Activated T-helper 2 cell treated with anti-CD3 and anti-CD28 coated beads, Interferon-gamma antibody, Interleukin-2, Interleukin-4, amounts not matched to agents 10 μg/mL and 5 μg/mL and 100 μg/mL, durations not matched to agents 14 hours and 24 hours and 36 hours (primary cell): ENCODE data around the gene SIDT2. TPM values are rescaled to one million over a fixed set of nuclear protein-coding genes. Genes with fewer than 3 reads are reported as not detected.
A peak's percentile ranks its signal among the peaks of the same experiment; 100 is the strongest.

Experiments
- DNase-seq: peaks from one replicate; pipeline ENCODE4 v3.0.0; 2021; ENCODE audit warnings: low spot score
- H3K27ac Mint-ChIP-seq: one replicate; pipeline ENCODE4 v1.8.0; 2021; ENCODE audit warnings: mixed read lengths
- H3K27me3 Mint-ChIP-seq: one replicate; pipeline ENCODE4 v1.8.0; 2021; ENCODE audit warnings: low read depth, mixed read lengths
- H3K36me3 Mint-ChIP-seq: one replicate; pipeline ENCODE4 v1.8.0; 2021; ENCODE audit warnings: low read depth, mixed read lengths
- H3K4me1 Mint-ChIP-seq: one replicate; pipeline ENCODE4 v1.8.0; 2021; ENCODE audit warnings: low read depth, mixed read lengths
- H3K4me3 Mint-ChIP-seq: one replicate; pipeline ENCODE4 v1.8.0; 2021; ENCODE audit warnings: low read depth, mild to moderate bottlenecking, moderate library complexity, mixed read lengths
- H3K9me3 Mint-ChIP-seq: one replicate; pipeline ENCODE4 v1.8.0; 2021; ENCODE audit warnings: mixed read lengths
- intact Hi-C: fragments of 100-400 bp; cut with micrococcal nuclease; formaldehyde crosslinking; loops from one replicate; pipeline ENCODE4 v1.15.1; 2023
- total RNA-seq: library from RNA; stranded (reverse); gene quantifications from 2 replicates; pipeline ENCODE4 v1.2.3, GENCODE V29; 2022

Gene SIDT2
- total RNA-seq, 1 donor from 2014 or later = 26.1 TPM

DNA sequence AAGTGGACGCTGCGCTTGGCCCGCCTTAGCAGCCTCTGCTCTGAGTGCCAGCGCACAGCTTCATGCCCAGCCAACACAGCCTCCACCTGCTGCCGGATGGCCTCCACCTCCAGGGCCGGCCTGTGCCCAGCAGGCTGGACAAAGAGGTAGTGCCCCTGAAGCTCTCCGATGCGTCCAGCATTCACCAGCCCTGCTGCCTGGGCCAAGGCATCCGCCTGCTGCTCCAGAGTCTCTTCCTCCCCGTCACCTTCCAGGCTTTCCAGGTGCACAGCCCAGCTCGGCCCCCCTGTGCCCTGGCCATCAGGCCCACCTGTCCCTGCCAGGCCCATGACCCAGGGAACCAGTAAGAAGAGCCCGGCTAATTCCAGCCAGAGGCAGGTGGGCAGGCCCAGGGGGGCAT is 50.9 kb downstream of the SIDT2 start:
- Mint-ChIP-seq H3K27ac (peak overlapping the region; percentile 97), H3K36me3 (peaks cover 55% of the 10 kb centered on the region), H3K27me3 (no peaks in the 10 kb centered on the region), H3K4me3 (peak overlapping the region; percentile 95), H3K4me1 (peaks cover 40% of the 10 kb centered on the region), H3K9me3 (no peaks in the 10 kb centered on the region)
- no peak for DNase-seq
- intact Hi-C loops = no loop called here

DNA sequence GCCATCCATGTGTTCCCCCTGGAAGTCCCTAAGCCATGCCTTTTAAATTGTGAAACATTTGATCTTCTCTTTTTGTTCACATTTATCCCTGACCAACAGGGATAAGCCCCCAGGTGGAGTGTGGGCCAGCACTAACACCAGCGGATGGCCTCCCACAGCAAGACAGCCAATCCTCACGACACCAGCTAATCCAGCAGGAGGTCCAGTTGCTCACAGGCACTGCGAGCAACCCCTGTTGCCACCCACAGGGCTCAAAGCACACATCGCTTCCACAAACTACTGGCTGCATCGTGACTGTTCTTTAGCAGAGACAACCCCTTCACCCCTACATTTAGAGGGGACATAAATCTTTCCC is 51.4 kb downstream of the SIDT2 start:
- Mint-ChIP-seq H3K36me3 (peaks cover 50% of the 10 kb centered on the region), H3K27me3 (no peaks in the 10 kb centered on the region)

DNA sequence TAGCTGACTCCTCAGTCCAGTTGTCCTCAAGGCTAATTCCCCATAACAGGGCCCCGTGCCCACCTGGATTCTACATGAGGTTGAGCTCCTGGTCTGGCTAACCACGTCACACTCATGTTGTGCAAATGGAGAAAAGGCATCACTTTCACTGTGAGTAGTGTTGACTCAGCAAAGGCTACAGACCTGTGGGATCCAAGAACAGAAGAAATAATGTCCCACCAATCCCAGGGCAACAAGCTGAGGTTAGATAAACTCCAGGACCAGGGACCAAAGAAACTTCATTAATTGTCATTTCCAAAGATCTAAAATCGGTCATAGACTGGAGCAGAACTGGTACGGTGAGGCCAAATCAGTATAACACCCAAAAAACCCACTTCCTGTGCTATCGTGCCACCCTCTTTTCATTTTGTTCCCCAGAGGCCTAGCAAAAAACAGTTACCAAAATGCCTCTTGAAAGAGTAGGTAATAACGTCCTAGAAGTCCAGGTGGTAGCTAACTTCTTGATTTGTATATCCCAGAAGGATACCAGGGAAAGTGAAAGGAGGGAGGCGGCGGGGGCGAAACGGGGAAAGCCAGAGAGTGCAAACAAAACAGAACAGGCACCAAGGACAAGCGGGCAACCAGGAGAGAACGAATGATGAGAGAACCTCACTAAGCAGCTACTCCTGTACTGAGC is 51.9 kb downstream of the SIDT2 start:
- Mint-ChIP-seq H3K27me3 (no peaks in the 10 kb centered on the region), H3K27ac (peak overlapping the region; percentile 97), H3K9me3 (no peaks in the 10 kb centered on the region), H3K4me3 (peak overlapping the region; percentile 95), H3K36me3 (peaks cover 45% of the 10 kb centered on the region), H3K4me1 (peaks cover 40% of the 10 kb centered on the region)
- intact Hi-C loops = loop anchor here (1.0 to 5.0 kb wide), 5 partner anchors 49 to 587 kb away; partner anchors contain the start of genes CEP164 and ZPR1
- DNase-seq = peak; percentile 48

More for the DNA sequence above, 51.4 kb downstream of the SIDT2 start:
- Mint-ChIP-seq H3K9me3 (no peaks in the 10 kb centered on the region), H3K27ac (peak overlapping the region; percentile 97), H3K4me1 (peaks cover 40% of the 10 kb centered on the region), H3K4me3 (peak overlapping the region; percentile 95)
- intact Hi-C loops = loop anchor here (1.0 to 5.0 kb wide), 5 partner anchors 49 to 587 kb away; partner anchors contain the start of genes CEP164 and ZPR1
- DNase-seq = no peak

DNA sequence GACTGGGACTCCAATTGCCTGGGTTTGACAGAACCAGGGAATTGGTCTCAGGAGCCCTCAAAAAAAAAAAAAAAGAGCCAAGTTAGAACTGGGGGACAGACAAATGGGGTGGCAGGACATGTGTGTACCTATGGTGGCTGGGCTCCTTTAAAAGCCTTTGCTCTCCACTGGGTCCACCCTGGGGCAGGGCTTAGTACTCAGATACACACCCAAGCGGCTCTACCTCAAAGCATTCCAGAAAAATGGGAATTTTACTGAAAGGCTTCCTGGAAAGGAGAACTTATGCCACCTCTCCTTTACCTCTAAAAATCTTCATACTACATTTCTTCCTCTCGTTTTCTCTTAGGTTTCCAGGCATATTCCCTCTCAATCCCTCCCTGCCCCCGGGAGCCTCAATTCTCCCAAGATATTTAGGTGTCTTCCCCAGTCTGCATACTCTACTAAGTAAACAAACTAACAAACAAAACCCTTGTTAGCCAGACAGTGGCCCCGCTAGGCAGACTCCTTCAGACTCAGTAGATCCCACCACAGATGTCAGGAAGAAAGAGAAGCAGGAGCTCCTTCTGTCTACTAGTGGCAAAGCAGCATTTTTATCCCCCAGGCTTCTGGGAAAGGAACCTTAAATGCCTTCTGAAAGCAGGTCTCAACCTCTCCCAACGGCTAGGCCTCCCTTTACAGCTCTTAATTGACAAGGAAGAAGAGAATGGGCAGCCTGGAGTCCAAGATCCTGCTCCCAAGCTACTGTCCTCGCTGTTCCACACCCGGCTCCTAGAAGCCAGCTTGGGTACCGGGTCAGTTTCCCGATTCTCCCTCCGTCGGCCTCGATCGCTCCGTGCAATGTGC is 52.7 kb downstream of the SIDT2 start:
- peak overlapping the region; percentile 97 for H3K27ac Mint-ChIP-seq
- peaks cover 40% of the 10 kb centered on the region for H3K36me3 Mint-ChIP-seq
- DNase-seq = no peak
- H3K4me1 Mint-ChIP-seq = peaks cover 40% of the 10 kb centered on the region
- H3K27me3 Mint-ChIP-seq = no peaks in the 10 kb centered on the region
- no peaks in the 10 kb centered on the region for H3K9me3 Mint-ChIP-seq
- intact Hi-C loops = loop anchor here (1.0 to 5.0 kb wide), 5 partner anchors 50 to 586 kb away; partner anchors contain the start of genes CEP164 and ZPR1
- H3K4me3 Mint-ChIP-seq = peak overlapping the region; percentile 95

DNA sequence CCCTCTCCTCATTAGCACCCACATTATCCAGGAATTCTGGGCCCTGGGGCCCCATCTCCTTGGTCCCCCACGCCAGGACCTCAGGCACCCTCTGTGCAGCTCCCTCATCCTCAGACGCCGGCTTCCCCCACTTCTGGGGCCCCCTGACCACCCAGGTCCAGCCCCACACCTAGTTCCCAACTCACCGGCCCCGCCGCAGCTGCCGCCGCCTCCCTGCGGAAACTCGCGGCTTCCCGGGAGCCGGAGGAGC is 53.2 kb downstream of the SIDT2 start, which contains the start of gene PCSK7:
TSS of gene PCSK7 (minus strand) at position 232 of the 250 bp plus-strand sequence. CDS start 2,229 bp downstream, outside the sequence.
- Mint-ChIP-seq H3K27ac (peak within 1 kb of the TSS; percentile 100), H3K4me1 (peaks cover 35% of the 10 kb centered on the region), H3K9me3 (no peaks in the 10 kb centered on the region), H3K36me3 (peaks cover 39% of the 10 kb centered on the region), H3K4me3 (peak within 1 kb of the TSS; percentile 98), H3K27me3 (no peaks in the 10 kb centered on the region)
- DNase-seq = no peak
- intact Hi-C loops = loop anchor here (2.0 to 5.0 kb wide), 5 partner anchors 95 to 586 kb away; partner anchors contain the start of genes BUD13, CEP164 and ZPR1

DNA sequence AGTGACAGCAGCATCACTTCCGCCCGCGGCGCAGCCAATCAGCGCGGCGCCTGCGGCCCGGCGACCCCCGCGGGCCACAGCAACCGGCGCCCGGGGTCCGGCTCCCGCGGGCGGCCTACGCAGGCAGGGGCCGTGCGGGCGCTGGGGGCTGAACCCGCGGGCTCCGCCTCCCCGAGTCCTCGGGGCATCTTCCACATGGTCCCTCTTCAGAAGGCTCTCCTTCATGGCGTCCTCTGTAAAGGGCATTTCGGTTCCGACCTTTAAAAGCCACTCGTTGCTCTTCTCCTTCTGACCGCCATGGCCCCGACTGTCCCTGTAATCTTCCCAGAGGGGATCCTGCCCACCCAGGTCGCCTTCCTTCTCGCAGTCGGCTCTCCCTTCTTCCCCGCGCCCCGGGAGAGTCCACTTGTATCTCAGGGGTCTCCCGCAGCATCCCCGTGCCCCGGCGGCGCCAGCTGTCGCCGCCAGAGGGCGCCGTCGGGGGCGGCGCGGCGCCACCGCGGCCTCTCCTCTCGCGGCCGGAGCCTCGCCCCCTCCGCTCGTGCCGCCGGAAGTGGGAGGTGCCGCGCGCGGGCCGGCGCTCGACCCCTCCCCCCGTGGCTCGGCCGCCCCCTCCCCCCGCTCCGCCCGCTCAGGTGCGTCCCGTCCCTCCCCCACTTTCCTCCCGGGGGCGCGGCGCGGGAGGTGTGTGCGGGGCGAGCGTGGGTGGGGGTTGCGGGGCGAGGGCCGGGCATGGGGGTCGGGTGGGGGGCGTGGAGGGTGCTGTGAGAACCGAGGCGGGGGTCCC is 53.7 kb downstream of the SIDT2 start, which contains the start of gene RNF214:
TSS of gene RNF214 (plus strand) at position 580 of the 787 bp plus-strand sequence. CDS start 1,602 bp downstream, outside the sequence.
- no peaks in the 10 kb centered on the region for H3K9me3 Mint-ChIP-seq
- H3K36me3 Mint-ChIP-seq = peaks cover 35% of the 10 kb centered on the region
- peak within 1 kb of the TSS; percentile 98 for H3K4me3 Mint-ChIP-seq
- peaks cover 31% of the 10 kb centered on the region for H3K4me1 Mint-ChIP-seq
- peak; percentile 68 for DNase-seq
- peak within 1 kb of the TSS; percentile 100 for H3K27ac Mint-ChIP-seq
- intact Hi-C loops = loop anchor here (2.0 to 5.0 kb wide), 4 partner anchors 380 to 585 kb away; partner anchors contain the start of genes BUD13 and ZPR1
- H3K27me3 Mint-ChIP-seq = no peaks in the 10 kb centered on the region

DNA sequence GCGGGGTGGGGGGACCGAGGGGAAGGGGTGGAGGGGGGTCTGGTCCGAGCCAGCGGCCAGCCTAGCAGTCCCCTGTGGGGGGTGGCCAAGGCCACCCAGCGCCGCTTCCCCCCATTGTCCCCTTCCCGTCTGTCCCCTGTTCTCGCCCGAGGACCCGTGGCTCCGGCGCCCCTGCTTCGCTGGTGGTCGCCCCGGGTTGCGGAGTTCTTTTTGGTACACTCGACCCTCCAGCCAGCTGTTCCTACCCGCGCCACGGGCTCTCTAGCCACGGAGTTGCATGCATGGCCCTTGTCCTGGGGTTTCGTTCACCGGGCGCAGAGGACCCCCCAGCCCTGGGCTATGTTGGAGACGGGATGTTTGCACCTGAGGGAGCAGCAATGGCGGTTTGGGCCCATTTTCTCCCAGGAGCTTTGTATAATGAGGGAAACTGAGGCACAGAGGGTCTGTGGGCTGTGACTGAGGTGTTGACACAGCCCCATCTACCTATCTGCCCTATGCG is 54.4 kb downstream of the SIDT2 start:
- Mint-ChIP-seq H3K27me3 (no peaks in the 10 kb centered on the region), H3K4me1 (peaks cover 31% of the 10 kb centered on the region), H3K9me3 (no peaks in the 10 kb centered on the region), H3K27ac (peak overlapping the region; percentile 76), H3K4me3 (peak overlapping the region; percentile 85), H3K36me3 (peaks cover 30% of the 10 kb centered on the region)
- intact Hi-C loops = loop anchor here (2.0 to 5.0 kb wide), 4 partner anchors 381 to 584 kb away; partner anchors contain the start of genes BUD13 and ZPR1
- DNase-seq = no peak

DNA sequence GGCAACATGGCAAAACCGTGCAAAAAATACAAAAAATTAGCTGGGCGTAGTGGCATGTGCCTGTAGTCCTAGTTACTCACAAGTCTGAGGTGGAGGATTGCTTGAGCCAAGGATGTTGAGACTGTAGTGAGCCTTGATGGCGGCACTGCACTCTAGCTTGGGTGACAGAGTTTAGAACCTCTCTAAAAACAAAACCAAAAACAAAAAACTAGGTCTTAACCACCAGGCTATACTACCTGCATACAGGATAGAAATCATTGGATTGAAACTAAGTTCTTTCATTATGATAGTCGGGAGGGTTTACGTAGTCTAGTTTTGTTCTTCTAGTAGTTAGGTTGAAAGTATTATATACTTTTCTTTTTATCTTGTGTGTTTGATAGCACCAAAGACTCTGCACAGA is 59.7 kb downstream of the SIDT2 start:
- Mint-ChIP-seq H3K4me3 (no peak overlapping the region), H3K9me3 (no peaks in the 10 kb centered on the region), H3K27me3 (no peaks in the 10 kb centered on the region), H3K4me1 (peaks cover 11% of the 10 kb centered on the region), H3K27ac (no peak overlapping the region), H3K36me3 (peaks cover 26% of the 10 kb centered on the region)
- intact Hi-C loops = no loop called here
- no peak for DNase-seq

DNA sequence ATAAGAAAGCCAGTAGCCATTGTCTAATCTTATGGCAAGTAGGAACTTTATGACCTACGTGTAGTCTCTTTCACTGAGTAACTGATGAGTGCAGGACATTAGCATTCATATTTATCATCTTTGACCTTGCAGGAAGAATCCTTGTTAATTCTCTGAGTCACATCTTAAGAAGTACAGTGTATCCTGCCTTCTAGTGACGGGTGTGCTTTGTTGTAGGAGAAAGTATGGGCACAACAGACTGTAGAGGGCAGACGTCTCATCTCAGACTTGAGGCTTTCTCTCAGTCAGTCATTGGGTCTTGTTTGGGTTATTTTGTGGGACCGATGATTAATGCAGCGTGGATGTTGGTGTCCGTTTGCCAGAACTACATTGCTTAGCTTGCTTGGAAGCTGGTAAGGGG is 60.8 kb downstream of the SIDT2 start:
- H3K36me3 Mint-ChIP-seq = peaks cover 30% of the 10 kb centered on the region
- intact Hi-C loops = no loop called here

More for the DNA sequence above, 60.8 kb downstream of the SIDT2 start:
- no peaks in the 10 kb centered on the region for H3K27me3 Mint-ChIP-seq
- no peak for DNase-seq
- H3K4me1 Mint-ChIP-seq = peaks cover under 1% of the 10 kb centered on the region
- no peak overlapping the region for H3K27ac Mint-ChIP-seq
- no peak overlapping the region for H3K4me3 Mint-ChIP-seq
- H3K9me3 Mint-ChIP-seq = no peaks in the 10 kb centered on the region

Other genes starting within 250 kb of the SIDT2 start
- 25.3 and 25.6 TPM in 2 replicates for gene SIK3, start 80.3 kb upstream of the SIDT2 start, total RNA-seq
- gene PAFAH1B2, start 34.5 kb upstream of the SIDT2 start, total RNA-seq = 72.3 and 76.9 TPM in 2 replicates
- gene TAGLN, start 20.6 kb downstream of the SIDT2 start, total RNA-seq = 3.1 and 3.8 TPM in 2 replicates
- 151 and 154 TPM in 2 replicates for gene PCSK7, start 53.3 kb downstream of the SIDT2 start, total RNA-seq
- 22.7 and 25.8 TPM in 2 replicates for gene RNF214, start 53.9 kb downstream of the SIDT2 start, total RNA-seq
- gene BACE1-AS, start 112.6 kb downstream of the SIDT2 start, total RNA-seq = 4.6 and 5.3 TPM in 2 replicates
- gene BACE1, start 137.5 kb downstream of the SIDT2 start, total RNA-seq = 0.11 and 0.32 TPM in 2 replicates
- gene CEP164, start 149.1 kb downstream of the SIDT2 start, total RNA-seq = 32.3 and 34.2 TPM in 2 replicates